ENCODE results near the gene VAMP2. TPM values are rescaled to one million over a fixed set of nuclear protein-coding genes. Genes with fewer than 3 reads are reported as not detected.

The VAMP2 gene
- total and polyA plus RNA-seq, 2 of the 4 experiments (the other 2 are of a cell fraction): 2.3 to 33.3 TPM

GRCh38 chr17:8124350-8125153 lies 38.2 kb downstream of the VAMP2 start:
- TF ChIP-seq MXI1 (IDR thresholded peaks at IDR 0.05; ENCODE audit: borderline replicate concordance, low read depth, low read length) (no peak), ELK1 (IDR thresholded peaks at IDR 0.05; ENCODE audit: borderline replicate concordance, low read depth, low read length) (no peak), BHLHE40 (IDR thresholded peaks at IDR 0.05; ENCODE audit: low read depth, low read length) (no peak), RCOR1 (IDR thresholded peaks at IDR 0.05; ENCODE audit: insufficient replicate concordance, low read length) (no peak), RFX5 (IDR thresholded peaks at IDR 0.05; ENCODE audit: low read depth, low read length) (no peak), MAZ (IDR thresholded peaks at IDR 0.05; ENCODE audit: borderline replicate concordance, low read depth, low read length) (no peak; the same call in 1 of the 2 replicates), RAD21 (IDR thresholded peaks at IDR 0.05; ENCODE audit: low read length) (no peak), NFE2L2 (IDR thresholded peaks at IDR 0.05; ENCODE audit: low read depth, low read length) (no peak)
- H4K20me1 ChIP-seq (ENCODE audit: insufficient read depth, low read length): peaks cover 15% of the 10 kb centered on the region
- dilution Hi-C loops (cut with HindIII; ENCODE audit: low sequenced_read_pairs, unreplicated experiment): loop anchor here (25.0 kb wide), 1 partner anchor 113 kb away; the partner anchor contains the start of genes CTC1 and PFAS
- in situ Hi-C loops (cut with MboI; ENCODE audit: low sequenced_read_pairs): loop anchor here (5.0 kb wide), 1 partner anchor 98 kb away; no protein-coding TSS in a partner anchor
- H2BK15ac ChIP-seq (ENCODE audit: low read depth, low read length): 0 out of 3 replicates have a peak overlapping the region, but pooled peaks have one; percentile 7
- H3K56ac ChIP-seq (ENCODE audit: extremely low read depth, insufficient read depth, low read length): no peak overlapping the region
- no peaks in the 10 kb centered on the region for H3K27me3 ChIP-seq (ENCODE audit: control insufficient read depth, insufficient read depth, low read length)
- no peak overlapping the region for H3K4ac ChIP-seq (ENCODE audit: low read depth, low read length)
- no peaks in the 10 kb centered on the region for H3K9me3 ChIP-seq (ENCODE audit: control insufficient read depth, insufficient read depth, low read length)
- no peaks in the 10 kb centered on the region for H3K36me3 ChIP-seq (ENCODE audit: control insufficient read depth, insufficient read depth, low read length)
- no peak overlapping the region for H3K18ac ChIP-seq (ENCODE audit: low read depth, low read length)
- peaks cover 8% of the 10 kb centered on the region for H3K4me1 ChIP-seq (ENCODE audit: control insufficient read depth, insufficient read depth, low read length)
- intact Hi-C loops (cut with micrococcal nuclease): loop anchor here (1.0 to 2.0 kb wide), 4 partner anchors 14 to 98 kb away; no protein-coding TSS in a partner anchor
- peak overlapping the region; percentile 86 for H3K4me2 ChIP-seq (ENCODE audit: low read depth, low read length)
- POLR2A ChIA-PET (ENCODE audit: unreplicated experiment): no interaction called here
- CTCF ChIA-PET: interaction anchor here (0.6 to 1.2 kb wide), 2 partner anchors 15 to 97 kb away, joined by 3 read pairs; no protein-coding TSS in a partner anchor
- peak overlapping the region; percentile 68 for H2AK9ac ChIP-seq (replicated peaks; ENCODE audit: low read depth, low read length, poor library complexity)
- peak overlapping the region; percentile 30 for H2AK5ac ChIP-seq (ENCODE audit: low read depth, low read length)
- H3K27ac ChIP-seq (ENCODE audit: insufficient read depth, low read length): no peak overlapping the region
- no peak overlapping the region for H4K5ac ChIP-seq (ENCODE audit: low read depth, low read length)
- H3K79me1 ChIP-seq (ENCODE audit: low read depth in 1 of 2, low read length in 2 of 2): no peaks in the 10 kb centered on the region; a peak in 1 of 4 replicates
- ATAC-seq (ENCODE audit: low read depth) (no peak), DNase-seq (peak; percentile 36)
- H2BK5ac ChIP-seq (ENCODE audit: low read depth, low read length, poor library complexity, severe bottlenecking): no peak overlapping the region
- H3K23ac ChIP-seq (ENCODE audit: low read depth, low read length): peak overlapping the region; percentile 70
- H3K9me1 ChIP-seq (ENCODE audit: insufficient read depth, low read length): peaks cover 7% of the 10 kb centered on the region; the same call in 1 of the 2 replicates
- H2BK20ac ChIP-seq (ENCODE audit: low read depth, low read length): no peak overlapping the region
- H4K8ac ChIP-seq (ENCODE audit: low read depth in 2 of 2, low read length in 2 of 2): no peak overlapping the region; a peak in 2 of 4 replicates
- H3K14ac ChIP-seq (replicated peaks; ENCODE audit: low read depth, low read length): peak overlapping the region; percentile 51
- H3K9ac ChIP-seq (ENCODE audit: low read depth, low read length): peak overlapping the region; percentile 10; the same call in 1 of the 2 replicates
- H2AFZ ChIP-seq (replicated peaks; ENCODE audit: low read length, poor library complexity): peak overlapping the region; percentile 88
- BruUV-seq (replicated peaks): no TSS peak
- H2BK120ac ChIP-seq (ENCODE audit: low read depth, low read length): no peak overlapping the region
- WGBS, 2 experiments (ENCODE audit: extremely low coverage in 2 of 2, insufficient read length in 1 of 2): 0% methylated on average over 9 of the region's 24 CpGs; no CpG with 5 or more reads in 1 of the 2 experiments
- peak overlapping the region; percentile 73 for H3K4me3 ChIP-seq (ENCODE audit: insufficient read depth, low read depth, low read length)
- no peak overlapping the region; the same call in 1 of the 2 replicates for H4K91ac ChIP-seq (ENCODE audit: insufficient read depth, low read depth, low read length)
